SK-N-SH (cell line): ENCODE measurements around the gene SLC10A1. TPM values are rescaled to one million over a fixed set of nuclear protein-coding genes. Genes with fewer than 3 reads are reported as not detected.

ENCODE experiments used
- CTCF ChIA-PET: fragments of 300-600, 350-600 bp; formaldehyde crosslinking; extraction: SDS; loops from one replicate; lab custom pipeline; 2021; lab: Yijun Ruan, JAX
- POLR2A ChIA-PET: fragments of 350-600 bp; sonication (Branson Sonifier 250); formaldehyde crosslinking; extraction: SDS; loops from one replicate; lab custom pipeline; 2020; ENCODE audit warnings: antibody characterized with exemption, inconsistent platforms; lab: Yijun Ruan, JAX
- DNase-seq: peaks from one replicate; pipeline ENCODE4 v3.0.0; 2012
- H2AFZ ChIP-seq: fragments of 200-600 bp; sonication (generic); 2 replicates; pipeline ENCODE4 v1.8.1; 2016; ENCODE audit warnings: antibody characterized with exemption, mild to moderate bottlenecking, low read depth
- H3F3A ChIP-seq: fragments of 200-600 bp; sonication (generic); replicated peaks from 2 replicates; pipeline ENCODE3; 2016; ENCODE audit warnings: antibody characterized with exemption, mild to moderate bottlenecking; ENCODE audit not compliant: insufficient read depth
- H3K27ac ChIP-seq, 2 experiments: fragments of 200-500 bp in 1 of 2; fragments of 200-600 bp in 1 of 2; sonication (Bioruptor generic) in 1 of 2; sonication (generic), shearing (Covaris generic) in 1 of 2; 2 replicates each; pipeline versions ENCODE4 v1.5.1 to v1.6.1; 2014 to 2016; ENCODE audit warnings: low read depth in 2 of 2, inconsistent platforms in 1 of 2, low read length in 1 of 2, mild to moderate bottlenecking in 1 of 2, mixed read lengths in 1 of 2
- H3K27me3 ChIP-seq: fragments of 200-600 bp; sonication (generic), shearing (Covaris generic); 2 replicates; pipeline ENCODE4 v1.6.1; 2016; ENCODE audit warnings: mixed run types; ENCODE audit not compliant: insufficient read depth
- H3K36me3 ChIP-seq, 2 experiments: fragments of 200-500 bp in 1 of 2; fragments of 200-600 bp in 1 of 2; sonication (Bioruptor generic) in 1 of 2; sonication (generic) in 1 of 2; replicated peaks in 1 of 2; 2 replicates each; pipeline versions ENCODE3 to v1.5.1; 2014 to 2016; ENCODE audit warnings: low read length in 1 of 2, mild to moderate bottlenecking in 1 of 2; ENCODE audit not compliant: insufficient read depth in 2 of 2, control insufficient read depth in 1 of 2
- H3K4me1 ChIP-seq, 2 experiments: fragments of 200-500 bp in 1 of 2; fragments of 200-600 bp in 1 of 2; sonication (Bioruptor generic) in 1 of 2; sonication (generic), shearing (Covaris generic) in 1 of 2; 2 replicates each; pipeline versions ENCODE4 v1.5.1 to v1.6.1; 2014 to 2016; ENCODE audit warnings: low read depth in 1 of 2, low read length in 1 of 2, mixed run types in 1 of 2; ENCODE audit not compliant: insufficient read depth in 2 of 2, control insufficient read depth in 1 of 2
- H3K4me2 ChIP-seq: fragments of 200-600 bp; sonication (generic), shearing (Covaris generic); 2 replicates; pipeline ENCODE4 v1.6.1; 2017; ENCODE audit warnings: mixed run types
- H3K4me3 ChIP-seq, 2 experiments: fragments of 200-500 bp in 1 of 2; fragments of 200-600 bp in 1 of 2; sonication (Bioruptor generic) in 1 of 2; sonication (generic), shearing (Covaris generic) in 1 of 2; 2 replicates each; pipeline versions ENCODE4 v1.5.1 to v1.8.1; 2014 to 2016; ENCODE audit warnings: low read depth in 2 of 2, inconsistent platforms in 1 of 2, low read length in 1 of 2, mild to moderate bottlenecking in 1 of 2, mixed read lengths in 1 of 2, moderate library complexity in 1 of 2
- H3K79me2 ChIP-seq: fragments of 200-600 bp; sonication (generic); 2 replicates; pipeline ENCODE4 v1.8.1; 2017; ENCODE audit warnings: mild to moderate bottlenecking; ENCODE audit not compliant: insufficient read depth
- H3K9ac ChIP-seq: fragments of 200-600 bp; sonication (generic); 2 replicates; pipeline ENCODE4 v1.6.1; 2017; ENCODE audit warnings: mixed run types
- H3K9me2 ChIP-seq: fragments of 200-600 bp; sonication (generic); 2 replicates; pipeline ENCODE4 v1.6.1; 2017; ENCODE audit warnings: mixed run types
- H3K9me3 ChIP-seq: fragments of 200-600 bp; sonication (generic); 2 replicates; pipeline ENCODE4 v1.6.1; 2017; ENCODE audit warnings: mixed run types, mild to moderate bottlenecking, moderate library complexity
- H4K20me1 ChIP-seq: fragments of 200-600 bp; sonication (generic); 2 replicates; pipeline ENCODE4 v1.6.1; 2017; ENCODE audit warnings: mild to moderate bottlenecking, mixed run types; ENCODE audit not compliant: insufficient read depth
- CHD2 ChIP-seq: fragments of 150-350 bp; IDR thresholded peaks from 2 replicates; pipeline ENCODE4 v1.6.1; 2018; ENCODE audit warnings: low read length; ENCODE audit not compliant: partially characterized antibody
- ELF1 ChIP-seq: IDR thresholded peaks from 2 replicates; pipeline ENCODE4 v1.4.0; 2012
- EP300 ChIP-seq, 2 experiments: IDR thresholded peaks; 2 replicates each; pipeline versions ENCODE4 v1.4.0 to v1.6.1; 2012; ENCODE audit warnings: borderline replicate concordance in 1 of 2, low read depth in 1 of 2, low read length in 1 of 2
- FOXJ3 ChIP-seq: sonication (generic); formaldehyde crosslinking; IDR thresholded peaks from 2 replicates; pipeline ENCODE4 v1.5.1; 2020; ENCODE audit warnings: mild to moderate bottlenecking, missing genetic modification reagents
- FOXM1 ChIP-seq: IDR thresholded peaks from 2 replicates; pipeline ENCODE4 v1.4.0; 2012; ENCODE audit warnings: low read depth, mild to moderate bottlenecking
- GABPA ChIP-seq: IDR thresholded peaks from 2 replicates; pipeline ENCODE4 v1.4.0; 2012; ENCODE audit warnings: low read depth, mild to moderate bottlenecking
- IRF3 ChIP-seq: fragments of 150-350 bp; IDR thresholded peaks from 2 replicates; pipeline ENCODE4 v1.6.1; 2016; ENCODE audit warnings: mild to moderate bottlenecking, low read depth, low read length
- MAX ChIP-seq: IDR thresholded peaks from 2 replicates; pipeline ENCODE4 v1.4.0; 2012; ENCODE audit warnings: low read depth
- MXI1 ChIP-seq: IDR thresholded peaks from 2 replicates; pipeline ENCODE4 v1.6.1; 2012; ENCODE audit warnings: mild to moderate bottlenecking, low read depth, low read length, improper control_type of control experiment
- NRF1 ChIP-seq: IDR thresholded peaks from 2 replicates; pipeline ENCODE4 v1.6.1; 2012; ENCODE audit warnings: low read depth, mild to moderate bottlenecking, low read length
- PBX3 ChIP-seq: IDR thresholded peaks from 2 replicates; pipeline ENCODE4; 2012
- POLR2AphosphoS5 ChIP-seq: IDR thresholded peaks from 2 replicates; pipeline ENCODE4 v1.6.1; 2012; ENCODE audit warnings: low read depth, low read length
- RAD21 ChIP-seq: IDR thresholded peaks from 2 replicates; pipeline ENCODE4 v1.6.1; 2012; ENCODE audit warnings: mild to moderate bottlenecking, low read length
- RCOR1 ChIP-seq: fragments of 150-350 bp; IDR thresholded peaks from 2 replicates; pipeline ENCODE4 v1.6.1; 2017; ENCODE audit warnings: antibody characterized with exemption, low read length
- SMC3 ChIP-seq: IDR thresholded peaks from 2 replicates; pipeline ENCODE4 v1.6.1; 2012; ENCODE audit warnings: low read depth, low read length, improper control_type of control experiment
- TCF12 ChIP-seq: IDR thresholded peaks from 2 replicates; pipeline ENCODE4 v1.4.0; 2012
- YY1 ChIP-seq: IDR thresholded peaks from 2 replicates; pipeline ENCODE4 v1.4.0; 2012; ENCODE audit warnings: low read depth, mild to moderate bottlenecking
- ZBTB33 ChIP-seq: IDR thresholded peaks from 2 replicates; pipeline ENCODE4 v1.4.0; 2012; ENCODE audit warnings: low read depth, borderline replicate concordance
- WGBS: methylation state at CpG from one replicate; pipeline ENCODE4 v1.1.6; 2017; ENCODE audit warnings: low lambda C conversion rate; 5-methylcytosine and 5-hydroxymethylcytosine counted together
- polyA plus RNA-seq, 3 experiments: library from polyadenylated mRNA; depleted of rRNA; stranded (reverse); fragments of >200 nt; gene quantifications; 2 replicates each; pipeline ENCODE4 v1.2.3, GENCODE V29; 2012

Gene SLC10A1
- polyA plus RNA-seq, 1 of the 3 experiments (the other 2 are of a cell fraction): not detected

GRCh38 chr14:69775012-69775411, 22.0 kb downstream of the SLC10A1 start:
- ChIA-PET CTCF (no interaction called here), POLR2A (interaction anchor here (0.7 kb wide), 1 partner anchor 406 kb away, joined by 3 read pairs; no protein-coding TSS in a partner anchor)
- DNase-seq: no peak
- H3K9me3 ChIP-seq: no peaks in the 10 kb centered on the region
- no peaks in the 10 kb centered on the region for H3K9me2 ChIP-seq
- H3F3A ChIP-seq: peaks cover 34% of the 10 kb centered on the region
- WGBS: 96% methylated on average over 3 of the region's 3 CpGs
- no peak overlapping the region for H3K27ac ChIP-seq
- H3K4me1 ChIP-seq: peaks cover 0 to 2% of the 10 kb centered on the region in 2 experiments; a peak in 2 of 4 replicates
- H3K4me2 ChIP-seq: no peak overlapping the region
- H3K4me3 ChIP-seq: no peak overlapping the region
- peaks cover 68 to 80% of the 10 kb centered on the region in 2 experiments for H3K36me3 ChIP-seq
- H4K20me1 ChIP-seq: peaks cover 15% of the 10 kb centered on the region
- H3K27me3 ChIP-seq: no peaks in the 10 kb centered on the region
- H3K79me2 ChIP-seq: peaks cover 19% of the 10 kb centered on the region
- no peak overlapping the region for H2AFZ ChIP-seq
- TF ChIP-seq ELF1 (no peak), FOXJ3 (no peak), POLR2AphosphoS5 (0 out of 2 replicates have a peak, but pooled peaks have one; percentile 29), MAX (no peak)
- no peak overlapping the region for H3K9ac ChIP-seq

- POLR2A ChIA-PET: interaction anchor here (0.6 kb wide), 1 partner anchor 10 kb away, joined by 3 read pairs; no protein-coding TSS in a partner anchor
- peaks cover 32% of the 10 kb centered on the region for H3K79me2 ChIP-seq
These were observed 23.3 kb downstream of the SLC10A1 start for GRCh38 chr14:69773571-69774276.

More at GRCh38 chr14:69773571-69774276, 23.3 kb downstream of the SLC10A1 start:
- Histone ChIP-seq H3K9me2 (no peaks in the 10 kb centered on the region), H3K4me1 (peaks cover 3 to 12% of the 10 kb centered on the region in 2 experiments; a peak in 3 of 4 replicates), H4K20me1 (peaks cover 27% of the 10 kb centered on the region), H3K9ac (no peak overlapping the region), H2AFZ (no peak overlapping the region), H3K36me3 (peaks cover 81 to 89% of the 10 kb centered on the region in 2 experiments), H3K27ac (no peak overlapping the region), H3K4me3 (no peak overlapping the region), H3K27me3 (no peaks in the 10 kb centered on the region), H3F3A (peaks cover 42% of the 10 kb centered on the region), H3K4me2 (no peak overlapping the region), H3K9me3 (no peaks in the 10 kb centered on the region)
- TF ChIP-seq PBX3 (no peak), YY1 (no peak), ZBTB33 (no peak), MXI1 (no peak), GABPA (no peak), FOXJ3 (no peak), SMC3 (no peak), EP300 (IDR thresholded peaks at IDR 0.05; ENCODE audit: borderline replicate concordance in 1 of 2, low read depth in 1 of 2, low read length in 1 of 2) (no peak), NRF1 (no peak), RAD21 (no peak), CHD2 (no peak), ELF1 (no peak), RCOR1 (no peak), IRF3 (no peak), TCF12 (no peak), FOXM1 (no peak)
- CTCF ChIA-PET: interaction anchor here (0.8 kb wide), 1 partner anchor 253 kb away, joined by 3 read pairs; no protein-coding TSS in a partner anchor
- WGBS: 91% methylated on average over 7 of the region's 7 CpGs
- no peak for DNase-seq
